Measurements from ENCODE around the gene KCNG2.

The KCNG2 gene

GRCh38 chr18:79786304-79786703 lies 11.4 kb upstream of the KCNG2 start:
- no peak for DNase-seq

GRCh38 chr18:79786786-79787526 lies 10.8 kb upstream of the KCNG2 start:
- DNase-seq = no peak

GRCh38 chr18:79787527-79787864 lies 10.2 kb upstream of the KCNG2 start:
- DNase-seq = no peak

GRCh38 chr18:79787865-79788733 lies 9.6 kb upstream of the KCNG2 start:
- no peak for DNase-seq

- DNase-seq = no peak
Measured at GRCh38 chr18:79788734-79789085, 9.0 kb upstream of the KCNG2 start.

GRCh38 chr18:79789091-79789891 lies 8.4 kb upstream of the KCNG2 start:
- no peak for DNase-seq

- no peak for DNase-seq
Measured at GRCh38 chr18:79789901-79790890, 7.5 kb upstream of the KCNG2 start.

GRCh38 chr18:79790996-79791972 lies 6.5 kb upstream of the KCNG2 start:
- no peak for DNase-seq

- DNase-seq = no peak
Measured at GRCh38 chr18:79792096-79792987, 5.4 kb upstream of the KCNG2 start.

- DNase-seq = no peak
Measured at GRCh38 chr18:79792988-79793355, 4.8 kb upstream of the KCNG2 start.

- DNase-seq = no peak
Measured at GRCh38 chr18:79794846-79795245, 2.9 kb upstream of the KCNG2 start.

GRCh38 chr18:79795446-79795845 lies 2.3 kb upstream of the KCNG2 start:
- DNase-seq = no peak

GRCh38 chr18:79796016-79796415 lies 1.7 kb upstream of the KCNG2 start:
- DNase-seq = no peak

- no peak for DNase-seq
Measured at GRCh38 chr18:79796531-79797405, 970 bp upstream of the KCNG2 start.

- DNase-seq = no peak
Measured at GRCh38 chr18:79798346-79798998, 734 bp downstream of the KCNG2 start.

- DNase-seq = no peak
Measured at GRCh38 chr18:79798999-79799370, 1.2 kb downstream of the KCNG2 start.

GRCh38 chr18:79799619-79800370 lies 2.1 kb downstream of the KCNG2 start:
- no peak for DNase-seq
